Measurements from ENCODE around the gene MTRR.

DNA sequence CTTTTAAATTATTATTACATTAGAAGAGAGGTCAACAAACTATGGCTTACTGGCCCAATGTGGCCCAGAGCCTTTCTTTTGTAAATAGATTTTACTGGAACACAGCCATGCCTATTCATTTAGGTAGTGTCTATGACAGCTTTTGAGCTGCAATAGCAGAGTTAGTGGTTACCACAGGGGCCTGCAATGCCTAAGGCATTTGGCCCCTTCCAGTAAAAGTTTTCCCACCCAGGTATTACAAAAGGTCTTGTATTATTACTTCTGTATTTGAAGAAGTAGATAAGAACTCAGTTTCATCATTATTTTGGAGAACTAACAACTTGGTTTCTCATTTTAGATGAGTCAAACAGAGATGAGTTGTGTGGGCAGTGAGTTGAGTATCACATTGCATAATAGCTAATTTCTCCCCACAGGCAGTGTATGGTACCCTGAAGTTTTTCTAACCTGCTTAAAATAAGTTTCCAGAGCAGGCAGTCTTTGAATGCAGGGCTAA lies 9.5 kb downstream of the MTRR start:
- TF ChIP-seq EP300 (IDR thresholded peaks at IDR 0.05): no peak
- TF ChIP-seq, protein P1, sequence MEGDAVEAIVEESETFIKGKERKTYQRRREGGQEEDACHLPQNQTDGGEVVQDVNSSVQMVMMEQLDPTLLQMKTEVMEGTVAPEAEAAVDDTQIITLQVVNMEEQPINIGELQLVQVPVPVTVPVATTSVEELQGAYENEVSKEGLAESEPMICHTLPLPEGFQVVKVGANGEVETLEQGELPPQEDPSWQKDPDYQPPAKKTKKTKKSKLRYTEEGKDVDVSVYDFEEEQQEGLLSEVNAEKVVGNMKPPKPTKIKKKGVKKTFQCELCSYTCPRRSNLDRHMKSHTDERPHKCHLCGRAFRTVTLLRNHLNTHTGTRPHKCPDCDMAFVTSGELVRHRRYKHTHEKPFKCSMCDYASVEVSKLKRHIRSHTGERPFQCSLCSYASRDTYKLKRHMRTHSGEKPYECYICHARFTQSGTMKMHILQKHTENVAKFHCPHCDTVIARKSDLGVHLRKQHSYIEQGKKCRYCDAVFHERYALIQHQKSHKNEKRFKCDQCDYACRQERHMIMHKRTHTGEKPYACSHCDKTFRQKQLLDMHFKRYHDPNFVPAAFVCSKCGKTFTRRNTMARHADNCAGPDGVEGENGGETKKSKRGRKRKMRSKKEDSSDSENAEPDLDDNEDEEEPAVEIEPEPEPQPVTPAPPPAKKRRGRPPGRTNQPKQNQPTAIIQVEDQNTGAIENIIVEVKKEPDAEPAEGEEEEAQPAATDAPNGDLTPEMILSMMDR (IDR thresholded peaks at IDR 0.05): no peak
- TF ChIP-seq POLR2A (IDR thresholded peaks at IDR 0.05; ENCODE audit: low read depth): no peak
- no peak for TF ChIP-seq POLR2AphosphoS5 (IDR thresholded peaks at IDR 0.05)

Data from esophagus muscularis mucosa (tissue), 4 donors.